Coronary artery (tissue), 2 donors: Measurements from ENCODE around the gene RAD52.

Experiments
- DNase-seq: peaks from one replicate; pipeline ENCODE4 v3.0.0-alpha.2; 2017; ENCODE audit warnings: low spot score
- H3K27ac ChIP-seq, 2 donors: fragments of 200-600 bp; sonication (generic); one replicate each; pipeline ENCODE4 v1.5.1; 2016 to 2019
- H3K4me3 ChIP-seq: fragments of 200-600 bp; sonication (generic); 2 replicates; pipeline ENCODE4 v1.5.1; 2016; ENCODE audit warnings: mild to moderate bottlenecking, moderate library complexity
- TF ChIP-seq, protein P1 (sequence below): fragments of 200-600 bp; sonication (generic); IDR thresholded peaks from one replicate; pipeline ENCODE4 v1.5.1; 2019; ENCODE audit warnings: antibody characterized with exemption

Gene RAD52

DNA sequence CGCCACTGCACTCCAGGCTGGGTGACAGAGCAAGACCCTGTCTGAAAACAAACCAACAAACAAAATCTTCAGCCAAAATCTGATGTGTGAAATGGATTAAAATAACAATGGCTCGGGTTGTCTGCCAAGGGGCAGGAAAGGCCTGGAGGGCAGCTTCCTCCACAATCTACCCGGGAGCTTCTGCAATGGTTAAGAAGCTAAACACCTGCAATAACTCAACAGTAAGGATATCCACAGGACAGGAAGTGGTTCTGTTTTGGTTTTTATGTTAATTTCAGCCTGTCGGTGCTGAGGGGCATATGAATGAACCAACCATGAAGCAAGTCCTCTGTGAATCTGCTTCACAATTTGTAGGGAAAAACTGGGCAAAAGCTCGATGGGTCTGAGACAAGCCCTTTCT is 34.4 kb downstream of the RAD52 start:
- Histone ChIP-seq H3K27ac (no peak overlapping the region), H3K4me3 (no peak overlapping the region)
- no peak for DNase-seq
- TF ChIP-seq, protein P1, sequence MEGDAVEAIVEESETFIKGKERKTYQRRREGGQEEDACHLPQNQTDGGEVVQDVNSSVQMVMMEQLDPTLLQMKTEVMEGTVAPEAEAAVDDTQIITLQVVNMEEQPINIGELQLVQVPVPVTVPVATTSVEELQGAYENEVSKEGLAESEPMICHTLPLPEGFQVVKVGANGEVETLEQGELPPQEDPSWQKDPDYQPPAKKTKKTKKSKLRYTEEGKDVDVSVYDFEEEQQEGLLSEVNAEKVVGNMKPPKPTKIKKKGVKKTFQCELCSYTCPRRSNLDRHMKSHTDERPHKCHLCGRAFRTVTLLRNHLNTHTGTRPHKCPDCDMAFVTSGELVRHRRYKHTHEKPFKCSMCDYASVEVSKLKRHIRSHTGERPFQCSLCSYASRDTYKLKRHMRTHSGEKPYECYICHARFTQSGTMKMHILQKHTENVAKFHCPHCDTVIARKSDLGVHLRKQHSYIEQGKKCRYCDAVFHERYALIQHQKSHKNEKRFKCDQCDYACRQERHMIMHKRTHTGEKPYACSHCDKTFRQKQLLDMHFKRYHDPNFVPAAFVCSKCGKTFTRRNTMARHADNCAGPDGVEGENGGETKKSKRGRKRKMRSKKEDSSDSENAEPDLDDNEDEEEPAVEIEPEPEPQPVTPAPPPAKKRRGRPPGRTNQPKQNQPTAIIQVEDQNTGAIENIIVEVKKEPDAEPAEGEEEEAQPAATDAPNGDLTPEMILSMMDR, result no peak

DNA sequence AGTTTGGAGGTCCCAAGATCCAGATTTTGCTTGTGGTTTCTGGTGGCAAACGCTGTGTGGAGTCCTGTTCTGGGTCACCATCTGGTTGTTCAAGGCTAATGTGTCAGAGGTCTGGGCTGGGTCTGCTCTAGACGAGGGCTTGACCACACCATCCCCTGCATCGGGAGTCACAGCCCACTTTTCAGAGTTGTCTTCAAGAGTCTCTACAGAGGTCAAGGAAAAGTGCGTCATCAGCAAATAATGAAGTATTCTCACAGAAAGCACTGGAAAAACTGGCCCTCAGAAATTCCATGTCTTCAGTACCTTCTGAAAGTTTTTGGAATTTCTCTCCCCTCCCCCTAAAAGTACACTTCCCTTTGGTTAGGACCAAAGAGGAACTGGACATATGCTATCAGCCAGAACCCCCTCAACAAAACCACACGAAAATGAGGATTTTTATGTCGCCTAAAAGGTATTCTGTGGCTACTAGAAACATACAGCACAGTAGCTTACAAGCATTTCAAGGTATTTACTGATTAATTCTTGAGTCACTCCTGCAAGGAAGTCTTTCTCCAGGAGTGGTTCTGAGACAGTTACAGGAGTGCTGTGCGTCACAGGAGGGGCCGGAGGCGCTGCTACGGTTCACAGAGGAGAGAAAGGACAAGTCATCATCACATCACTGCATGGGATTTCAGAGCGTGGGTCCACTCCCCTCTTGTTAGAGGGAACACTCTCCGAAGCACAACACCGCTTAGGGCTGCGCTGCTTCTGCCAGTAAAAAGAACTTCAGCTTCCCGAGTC is 35.4 kb downstream of the RAD52 start:
- H3K27ac ChIP-seq, result no peak overlapping the region
- TF ChIP-seq, protein P1, result no peak
- H3K4me3 ChIP-seq, result no peak overlapping the region
- DNase-seq, result no peak

DNA sequence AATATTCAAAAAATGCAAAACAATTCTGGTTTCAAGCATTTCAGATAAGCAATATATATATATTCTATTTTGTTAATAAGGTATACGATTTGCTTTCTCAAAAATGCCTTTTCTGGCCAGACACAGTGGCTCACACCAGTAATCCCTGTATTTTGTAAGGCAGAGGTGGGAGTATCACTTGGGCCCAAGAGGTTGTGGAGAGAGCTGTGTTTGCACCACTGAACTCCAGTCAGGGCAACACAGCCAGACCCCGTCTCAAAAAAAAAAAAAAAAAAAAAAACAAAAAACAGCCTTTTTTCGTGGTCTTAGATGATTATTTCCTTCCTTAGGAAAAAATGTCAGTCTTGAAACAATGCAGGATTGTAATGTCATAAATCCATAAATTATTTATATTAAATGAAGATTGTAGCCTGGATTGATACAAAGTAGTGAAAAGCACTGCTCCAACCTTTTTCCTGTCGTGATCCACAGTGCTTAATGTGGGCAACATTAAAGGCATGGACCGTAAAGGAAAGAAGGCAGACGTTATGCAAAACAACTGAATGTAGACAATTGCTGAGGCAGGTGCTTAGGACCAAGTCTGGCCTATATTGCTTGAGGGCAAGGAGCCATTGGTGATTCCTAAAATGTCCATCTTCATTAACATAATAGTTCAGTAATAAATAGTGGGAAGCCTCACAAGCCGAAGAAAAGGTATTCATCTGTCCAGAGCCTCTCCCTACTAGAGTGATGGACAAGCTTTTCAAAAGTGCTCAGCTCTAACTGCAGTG is 36.8 kb downstream of the RAD52 start:
- Histone ChIP-seq H3K4me3 (no peak overlapping the region), H3K27ac (no peak overlapping the region)
- TF ChIP-seq, protein P1, result no peak
- no peak for DNase-seq

DNA sequence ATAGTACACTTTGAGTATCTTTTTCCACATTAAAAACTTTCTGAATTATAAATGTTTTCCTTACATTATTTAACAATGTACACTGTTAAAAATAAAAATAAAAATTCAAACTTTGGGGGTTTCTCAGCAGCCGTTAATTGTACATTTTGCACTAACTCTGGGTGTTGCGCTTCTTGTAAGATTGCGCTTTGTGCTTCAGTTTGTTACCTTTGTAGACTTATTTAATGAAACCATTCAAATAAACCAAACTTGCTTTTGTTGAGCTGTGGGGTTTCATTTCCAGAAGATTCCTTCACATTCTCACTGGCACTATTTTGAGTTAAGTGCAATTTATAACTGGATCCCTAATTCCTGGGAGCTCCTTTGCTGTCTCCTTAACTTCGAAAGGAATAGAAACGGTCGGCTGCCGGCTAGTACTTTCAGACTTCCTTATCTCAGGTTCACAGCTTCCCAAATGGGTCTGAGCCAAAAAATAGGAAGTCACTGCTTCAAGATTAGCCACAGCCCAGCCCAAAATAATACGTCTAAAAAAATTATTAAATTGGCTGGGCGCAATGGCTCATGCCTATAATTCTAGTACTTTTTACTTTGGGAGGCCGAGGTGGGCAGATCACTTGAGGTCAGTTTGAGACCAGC is 38.2 kb downstream of the RAD52 start:
- Histone ChIP-seq H3K4me3 (no peak overlapping the region), H3K27ac (peak overlapping the region in 1 of 2 donors; percentile 46)
- TF ChIP-seq, protein P1, result no peak
- no peak for DNase-seq

DNA sequence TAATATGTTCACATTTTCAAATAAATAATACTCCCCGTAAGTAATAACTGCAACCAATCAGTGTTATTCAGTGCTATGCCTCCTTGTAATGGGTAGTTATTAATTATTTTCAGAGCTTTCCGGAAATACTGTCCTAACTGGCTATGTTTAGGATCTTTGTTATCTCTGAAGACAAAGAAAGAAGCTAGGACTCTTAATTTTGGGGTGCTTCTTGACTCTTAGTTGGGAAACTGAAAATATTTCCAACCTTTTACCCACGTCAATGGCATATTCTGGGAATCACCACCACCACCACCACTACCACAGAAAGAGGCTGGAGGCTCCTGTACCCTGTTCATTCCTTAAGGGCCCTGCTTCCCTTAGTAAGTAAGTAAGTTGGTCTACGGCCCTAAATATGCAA is 39.1 kb downstream of the RAD52 start:
- Histone ChIP-seq H3K27ac (no peak overlapping the region), H3K4me3 (no peak overlapping the region)
- no peak for DNase-seq
- TF ChIP-seq, protein P1, result no peak

DNA sequence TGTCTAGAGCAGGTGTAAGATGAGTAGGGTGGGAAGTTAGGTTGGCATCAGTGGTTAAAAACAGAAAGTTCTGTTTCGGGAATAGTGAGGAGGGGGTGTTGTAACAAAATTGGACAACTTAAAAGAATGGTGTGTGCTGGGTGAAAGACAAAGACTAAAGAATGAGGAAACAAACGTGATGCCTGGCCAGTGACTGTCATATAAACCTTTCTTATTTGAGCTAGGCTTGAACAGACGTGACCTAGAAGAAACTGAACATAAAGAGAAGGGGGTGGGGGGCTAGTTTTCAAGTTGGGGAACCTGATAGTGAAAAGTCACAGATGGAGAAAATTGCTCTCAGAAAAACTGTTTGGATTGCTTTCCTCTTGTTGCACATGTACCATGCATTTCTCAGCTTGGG is 39.6 kb downstream of the RAD52 start:
- H3K27ac ChIP-seq, result no peak overlapping the region
- TF ChIP-seq, protein P1, result no peak
- no peak overlapping the region for H3K4me3 ChIP-seq
- no peak for DNase-seq
